GM19023 (cell line): ENCODE results near the gene SORCS2.

Experiments
- ATAC-seq: cut with Tn5 transposase; IDR thresholded peaks from one replicate; pipeline ENCODE4 v1.9.1; 2021; ENCODE audit warnings: mild to moderate bottlenecking, moderate library complexity; ENCODE audit not compliant: unreplicated experiment

SORCS2 gene

DNA sequence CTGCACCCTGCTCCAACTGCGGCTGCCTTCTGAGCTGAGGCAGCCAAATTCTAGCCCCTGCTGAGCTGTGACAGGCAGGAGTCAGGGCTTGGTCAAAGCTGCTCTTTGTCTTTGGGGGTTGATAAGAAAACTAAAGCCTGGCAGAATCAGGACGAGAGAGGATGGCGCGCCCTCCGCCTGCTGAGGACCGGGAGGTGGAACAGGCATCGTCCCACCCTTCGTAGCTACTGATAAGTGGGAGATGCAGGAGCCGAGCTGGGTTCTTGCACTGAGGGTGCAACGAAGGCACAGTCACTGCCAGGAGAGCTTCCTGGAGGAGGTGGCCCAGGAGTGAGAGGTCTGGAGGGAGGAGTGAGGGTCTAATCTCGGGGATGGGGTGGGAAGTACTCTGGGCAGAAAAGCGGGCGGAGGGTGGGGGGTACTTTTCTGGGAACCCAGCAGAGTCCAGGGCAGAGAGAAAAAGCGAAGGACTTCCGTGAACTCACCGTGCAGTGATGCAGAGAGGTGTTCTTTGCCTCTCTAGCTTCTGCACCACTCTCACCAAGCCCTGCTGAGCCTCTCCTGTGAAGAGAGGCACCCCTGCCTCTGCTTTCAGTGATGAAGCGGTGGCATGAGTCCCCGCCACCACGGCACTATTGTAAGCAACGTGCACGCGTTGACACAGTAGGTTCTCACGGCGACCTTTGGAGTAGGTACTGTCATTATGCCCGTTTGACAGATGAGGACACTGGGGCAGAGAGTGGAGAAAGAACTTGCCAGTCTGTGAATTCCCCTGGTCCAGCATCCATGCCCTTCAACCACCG is 107.8 kb downstream of the SORCS2 start:
- ATAC-seq = no peak

DNA sequence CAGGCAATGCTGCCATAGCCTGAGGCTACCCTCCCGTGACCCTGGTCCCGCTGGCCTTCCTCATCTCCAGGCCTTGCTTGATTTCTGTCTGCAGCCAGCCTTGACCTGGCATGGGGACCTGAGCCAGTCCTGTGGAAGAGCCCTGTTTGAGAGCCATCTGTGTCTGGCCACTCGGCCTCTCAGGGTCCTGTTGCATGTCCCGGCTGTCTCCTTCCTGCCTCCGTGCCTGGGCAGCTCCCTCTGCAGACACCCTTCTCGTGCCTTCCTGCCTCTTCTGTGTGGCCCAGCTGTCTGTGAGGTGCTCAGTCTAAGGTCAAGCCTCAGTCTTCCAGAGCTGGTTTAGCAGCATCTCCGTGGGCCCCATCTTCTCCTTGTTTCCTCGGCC is 108.4 kb downstream of the SORCS2 start:
- no peak for ATAC-seq

DNA sequence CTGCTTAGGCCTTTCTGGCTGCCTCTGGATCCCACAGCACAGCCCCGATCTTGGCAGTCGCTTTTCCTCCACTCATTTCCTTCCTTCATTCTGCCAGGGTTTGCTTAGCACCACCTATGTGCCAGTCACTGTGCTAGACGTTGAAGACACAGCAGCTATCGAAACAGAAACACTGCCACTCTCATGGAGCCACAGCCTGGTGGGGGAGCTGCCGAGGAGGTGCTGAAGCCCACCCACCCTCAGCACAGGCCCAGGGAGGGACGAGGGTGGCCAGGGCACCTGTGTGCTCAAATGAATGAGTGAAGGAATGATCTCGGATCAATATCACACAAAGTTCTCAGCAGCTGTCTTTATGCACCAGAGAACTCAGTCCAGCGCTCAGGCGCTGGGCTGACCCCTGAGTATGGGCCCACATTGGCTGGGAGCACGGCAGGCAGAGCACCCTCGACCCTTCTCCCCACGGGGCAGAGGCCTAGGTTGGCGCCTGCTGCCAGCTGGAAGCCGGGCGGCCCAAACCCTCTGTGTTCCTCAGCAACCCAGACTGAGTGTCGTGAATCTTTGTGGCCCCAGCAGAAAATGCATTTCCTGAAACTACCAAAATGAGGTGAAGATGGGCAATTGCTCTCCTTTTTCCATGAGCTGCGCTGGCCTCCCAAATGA is 108.9 kb downstream of the SORCS2 start:
- ATAC-seq = no peak

DNA sequence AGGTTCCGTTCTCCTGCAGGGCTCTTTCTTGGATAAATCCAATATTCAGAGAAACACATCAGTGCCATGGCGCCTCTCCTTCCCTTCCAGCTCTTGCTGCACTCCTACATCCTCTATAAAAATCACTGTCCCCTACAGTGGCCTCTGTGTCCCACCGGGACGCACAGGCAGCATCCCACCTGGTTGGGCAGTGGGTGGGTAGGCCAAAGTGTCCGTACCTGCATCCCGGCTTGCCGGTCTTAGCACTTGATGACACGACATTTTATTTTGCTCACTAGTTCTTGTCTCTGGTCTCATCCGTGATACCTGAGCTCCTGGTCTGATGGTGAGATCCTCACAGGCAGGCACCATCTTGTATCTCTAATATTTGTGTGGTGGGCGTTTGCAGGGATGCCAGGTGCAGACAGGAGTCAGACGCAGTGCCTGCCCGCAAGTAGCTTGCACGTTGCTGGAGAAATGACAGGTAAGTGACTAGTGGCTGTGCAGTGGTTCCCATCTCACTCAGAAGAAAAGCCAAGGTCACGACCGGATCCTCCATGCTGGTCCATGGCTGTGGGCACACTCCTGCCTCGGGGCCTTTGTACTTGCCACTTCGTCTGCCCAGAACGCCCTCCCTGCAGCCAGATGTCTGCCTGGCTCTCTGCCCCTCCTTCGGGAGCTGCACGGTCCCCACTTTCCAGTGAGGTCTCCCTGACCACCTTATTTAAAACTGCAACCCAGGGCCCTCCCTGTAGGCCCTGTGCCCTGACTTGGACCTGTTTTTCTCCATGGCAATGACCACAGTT is 109.7 kb downstream of the SORCS2 start:
- no peak for ATAC-seq

DNA sequence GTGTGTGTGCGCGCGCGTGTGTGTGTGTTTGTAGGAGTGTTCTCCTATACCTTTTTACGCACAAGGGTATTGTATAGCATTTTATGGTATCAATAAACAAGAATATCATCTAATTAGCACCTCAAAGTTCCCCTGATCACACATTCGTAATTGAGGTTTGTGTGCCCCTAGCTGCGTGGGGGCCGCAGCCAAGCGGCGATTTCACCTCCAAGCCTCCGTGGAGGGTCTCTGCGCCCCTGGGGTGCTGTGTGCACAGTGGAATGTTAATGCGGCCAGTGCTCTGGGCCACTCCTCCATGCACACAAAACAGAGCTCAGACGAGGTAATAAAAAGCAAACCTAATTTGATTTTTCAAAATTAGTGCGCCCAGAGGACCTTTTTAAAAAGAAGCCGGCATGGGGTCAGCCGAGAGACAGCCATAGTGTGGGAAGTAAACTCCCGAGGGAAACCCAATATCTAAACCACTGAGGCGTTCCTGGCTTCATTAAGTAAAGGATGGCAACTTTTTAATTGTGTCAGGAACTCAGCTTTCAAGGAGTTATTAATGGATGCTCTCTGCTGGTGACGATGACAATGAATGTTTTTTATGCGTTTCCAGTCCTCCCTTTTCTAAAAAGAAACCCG is 110.6 kb downstream of the SORCS2 start:
- ATAC-seq = no peak

DNA sequence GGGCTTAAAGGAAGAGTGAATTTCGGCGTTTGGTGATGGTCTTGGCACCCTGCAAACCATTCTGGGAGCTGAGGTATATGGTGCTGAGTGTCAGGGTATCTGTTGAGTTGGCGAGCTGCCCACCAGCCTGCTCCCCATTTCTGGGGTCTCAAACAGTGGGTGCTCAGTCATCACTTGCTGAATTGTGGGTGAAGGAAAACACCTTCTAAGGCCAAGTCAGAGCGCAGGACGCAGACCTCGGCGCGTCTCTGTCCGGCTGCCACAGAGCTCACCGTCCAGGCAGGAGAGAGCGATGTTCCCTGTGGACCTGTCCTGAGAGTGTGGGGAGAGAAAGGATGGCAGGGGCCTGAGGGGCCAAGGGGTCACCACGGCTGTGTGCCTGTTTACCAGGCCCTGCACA is 111.2 kb downstream of the SORCS2 start:
- ATAC-seq = no peak

DNA sequence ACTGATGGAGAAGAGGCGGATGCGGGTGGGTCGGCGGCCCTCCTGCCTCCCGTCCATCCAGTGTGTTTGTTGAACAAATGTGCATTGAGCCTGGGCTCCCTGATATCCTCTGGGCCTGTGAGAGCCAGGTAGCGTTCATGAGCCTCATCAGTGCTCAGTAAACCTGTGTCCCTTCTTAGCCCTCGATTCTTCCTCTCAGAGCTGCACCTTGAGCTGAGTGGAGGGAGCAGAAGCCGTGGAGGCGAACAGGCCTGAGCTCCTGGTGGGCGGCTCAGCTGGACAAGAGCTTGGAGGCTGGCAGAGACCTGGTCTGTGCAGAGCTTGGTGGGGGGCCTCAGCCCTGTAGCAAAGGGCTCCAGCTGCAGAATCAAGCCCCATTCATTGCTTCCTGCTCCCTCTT is 112.1 kb downstream of the SORCS2 start:
- ATAC-seq = no peak

DNA sequence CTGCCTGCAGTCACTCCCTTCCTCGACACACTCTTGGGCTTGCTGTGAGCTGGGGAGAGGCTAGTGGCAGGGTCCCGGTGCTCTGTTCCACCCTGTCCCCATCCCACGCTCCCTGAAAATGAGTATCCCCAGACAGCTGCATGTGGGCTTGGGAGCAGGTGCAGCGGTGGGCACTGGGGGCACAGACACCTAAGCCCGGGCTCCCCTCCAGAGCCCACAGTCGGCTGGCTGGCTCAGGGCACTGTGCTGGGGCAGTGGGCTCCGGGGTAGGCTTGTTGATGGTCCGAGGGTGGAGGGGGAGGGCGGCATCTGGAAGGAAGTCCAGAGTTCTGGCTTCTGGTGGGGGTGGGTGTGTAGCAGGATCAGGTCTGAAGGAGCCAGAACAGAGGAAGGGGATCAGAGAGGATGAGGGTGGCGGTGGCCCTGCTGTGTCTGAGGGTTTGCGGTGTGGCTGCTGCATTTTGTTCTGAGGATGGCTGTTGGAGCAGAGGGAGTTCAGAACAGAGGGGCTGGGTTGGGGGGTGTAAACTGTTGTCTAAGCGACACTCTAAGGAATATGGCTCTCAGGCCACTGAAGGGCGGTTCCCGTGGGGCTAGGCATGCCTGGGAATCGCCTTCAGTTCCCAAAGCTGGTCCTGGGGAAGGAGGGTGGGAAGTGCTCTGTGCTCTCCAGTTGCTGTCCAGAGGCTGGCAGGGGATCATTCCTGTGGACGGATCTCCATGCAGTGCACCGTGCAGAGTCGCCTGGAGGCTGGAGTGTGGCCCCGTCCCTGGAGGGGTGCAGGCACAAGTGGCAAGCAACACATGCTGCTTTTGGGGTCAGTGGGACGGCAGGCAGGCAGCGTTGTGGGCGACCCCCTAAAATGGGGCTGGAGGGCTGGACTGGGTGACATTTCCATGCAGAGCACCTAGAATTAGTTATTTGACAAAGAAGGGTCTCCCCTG is 114.0 kb downstream of the SORCS2 start:
- no peak for ATAC-seq

DNA sequence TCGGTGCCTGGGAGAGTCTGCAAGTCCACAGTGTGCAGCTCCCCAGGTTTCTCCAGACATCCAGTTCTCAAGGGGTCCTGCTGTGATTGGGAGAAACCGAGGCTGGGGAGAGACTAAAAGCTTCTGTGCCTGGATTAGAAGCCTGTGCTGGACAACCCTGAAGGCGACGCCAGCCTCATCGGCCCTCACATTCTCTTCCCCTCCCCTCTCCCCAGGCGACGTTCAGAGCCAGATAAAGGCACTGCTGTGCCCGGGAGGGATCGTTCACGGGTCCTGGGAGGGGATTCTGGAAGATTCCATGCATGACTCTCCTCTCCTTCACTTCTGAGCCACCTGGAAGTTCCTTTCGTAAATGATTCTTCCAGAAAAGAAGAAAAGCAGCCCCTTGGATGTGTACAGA is 114.6 kb downstream of the SORCS2 start:
- no peak for ATAC-seq

DNA sequence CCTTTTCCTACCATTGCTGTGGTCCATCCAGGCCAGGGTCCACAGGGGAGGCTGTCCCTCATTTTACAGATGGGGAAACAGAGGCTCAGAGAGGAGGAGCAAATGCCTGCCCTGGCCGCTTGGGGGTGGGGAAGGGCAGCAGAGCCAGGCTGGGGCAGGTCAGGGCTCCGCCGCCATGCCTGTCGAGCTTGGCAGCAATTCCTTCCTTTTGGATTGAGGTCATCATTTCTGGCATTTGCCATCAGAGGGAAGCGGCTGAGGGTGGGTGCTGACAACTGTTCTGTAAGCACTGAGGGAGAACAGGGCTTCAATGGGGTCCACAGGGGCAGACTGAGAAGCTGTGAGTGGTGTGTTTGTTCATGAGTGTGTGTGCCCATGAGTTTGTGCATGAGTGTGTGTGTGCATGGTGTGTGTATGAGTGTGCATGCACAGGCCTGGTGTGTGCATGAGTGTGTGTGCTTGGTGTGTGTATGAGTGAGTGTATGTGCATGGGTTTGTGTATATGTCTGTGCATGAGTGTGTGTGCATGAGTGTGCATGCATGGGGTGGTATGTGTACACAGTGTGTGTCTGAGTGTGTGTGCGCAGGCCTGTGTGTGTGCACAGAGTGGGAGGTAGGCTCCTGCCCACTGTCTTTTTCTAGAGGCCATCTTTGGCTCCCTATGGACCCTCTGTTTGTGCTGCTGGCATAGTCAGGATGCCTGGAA is 115.2 kb downstream of the SORCS2 start:
- ATAC-seq = no peak

DNA sequence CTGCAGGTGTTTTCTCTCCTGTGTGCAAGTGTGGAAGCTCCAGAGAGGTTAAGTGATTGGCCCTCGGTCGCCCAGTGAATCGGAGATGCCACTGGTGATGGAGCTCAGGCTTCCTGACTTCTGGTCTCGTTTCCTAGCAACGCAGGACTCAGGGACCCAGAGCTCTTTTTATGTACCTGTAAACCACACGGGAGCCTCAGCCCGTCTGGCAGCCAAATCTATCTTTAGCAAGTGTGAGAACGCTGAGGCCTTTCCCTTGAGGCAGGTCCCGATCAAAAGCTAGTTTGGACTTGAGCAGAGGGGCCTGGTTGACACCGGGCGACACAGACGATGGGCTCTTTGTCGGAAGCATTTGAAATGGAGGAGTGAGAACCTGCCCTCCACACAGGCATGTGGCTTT is 116.8 kb downstream of the SORCS2 start:
- ATAC-seq = no peak

DNA sequence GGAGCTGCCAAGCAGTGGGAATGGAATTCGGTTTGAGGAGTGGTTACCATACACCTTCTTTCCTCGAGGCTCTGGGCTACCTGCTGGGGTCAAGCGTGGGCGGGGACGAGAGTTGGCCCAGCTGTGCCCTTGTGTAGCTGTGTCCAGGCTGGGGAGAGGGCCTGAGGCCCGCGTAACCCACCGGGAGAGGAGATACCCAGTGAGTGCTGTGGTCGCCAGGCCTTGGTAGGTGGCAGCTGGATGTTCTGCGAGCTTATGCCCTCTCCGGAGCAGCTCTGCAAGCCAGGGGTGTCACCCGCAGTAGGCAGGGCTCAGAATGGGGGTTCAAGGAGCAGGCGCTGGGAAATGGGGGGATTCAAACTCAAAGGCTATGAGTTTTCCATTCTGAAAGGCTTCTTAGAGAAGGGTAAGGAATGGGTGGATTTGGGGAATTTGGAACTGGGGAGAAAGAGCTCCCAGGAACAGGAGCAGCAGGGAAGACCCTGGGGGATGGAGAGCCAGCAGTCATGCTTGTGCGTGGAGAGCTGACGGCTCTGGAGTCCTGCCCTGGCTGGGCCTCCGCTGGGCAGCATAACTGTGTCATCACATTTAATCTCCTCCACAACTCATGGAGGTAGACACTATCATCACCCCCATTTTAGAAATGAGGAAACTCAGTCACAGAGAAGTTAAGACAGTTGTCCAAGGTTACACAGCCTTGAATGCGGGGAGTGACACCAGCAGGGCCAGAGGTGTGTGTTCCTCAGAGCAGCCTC is 117.5 kb downstream of the SORCS2 start:
- no peak for ATAC-seq

DNA sequence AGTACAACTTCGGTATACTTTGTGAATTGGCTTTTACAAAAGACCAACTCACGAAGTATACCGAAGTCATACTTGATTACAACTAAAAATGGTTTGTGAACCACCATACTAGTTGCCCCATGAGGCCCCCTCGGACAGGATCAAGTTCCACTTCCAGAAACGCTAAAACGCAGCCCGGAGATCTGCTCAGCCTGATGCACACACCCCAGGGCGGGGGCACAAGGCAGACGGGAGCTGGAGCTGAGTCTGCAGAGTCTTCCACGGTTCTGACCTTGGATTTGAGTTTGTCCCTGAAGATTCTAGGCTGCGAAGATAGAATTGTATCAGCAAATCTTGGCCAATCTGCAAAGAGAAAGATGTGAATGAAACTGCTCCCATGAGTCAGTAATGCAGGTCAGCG is 118.1 kb downstream of the SORCS2 start:
- no peak for ATAC-seq

DNA sequence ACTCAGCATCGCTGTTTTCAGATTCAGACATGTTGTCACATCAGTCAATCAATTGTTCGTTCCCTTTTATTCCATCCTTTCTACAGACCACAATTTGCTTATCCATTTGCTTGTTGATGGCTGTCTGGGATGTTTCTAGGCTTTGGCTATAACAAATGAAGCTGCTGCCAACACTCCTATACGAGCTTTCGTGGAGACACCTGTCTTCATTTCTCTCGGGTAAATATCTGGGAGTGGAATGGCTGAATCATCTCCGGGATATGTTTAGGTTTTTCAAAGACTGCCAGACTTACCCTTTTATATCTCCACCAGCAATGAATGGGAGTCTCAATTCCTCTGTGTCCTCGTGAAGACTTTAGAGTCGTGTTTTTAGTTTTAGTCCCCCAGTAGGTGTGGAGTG is 118.9 kb downstream of the SORCS2 start:
- no peak for ATAC-seq

DNA sequence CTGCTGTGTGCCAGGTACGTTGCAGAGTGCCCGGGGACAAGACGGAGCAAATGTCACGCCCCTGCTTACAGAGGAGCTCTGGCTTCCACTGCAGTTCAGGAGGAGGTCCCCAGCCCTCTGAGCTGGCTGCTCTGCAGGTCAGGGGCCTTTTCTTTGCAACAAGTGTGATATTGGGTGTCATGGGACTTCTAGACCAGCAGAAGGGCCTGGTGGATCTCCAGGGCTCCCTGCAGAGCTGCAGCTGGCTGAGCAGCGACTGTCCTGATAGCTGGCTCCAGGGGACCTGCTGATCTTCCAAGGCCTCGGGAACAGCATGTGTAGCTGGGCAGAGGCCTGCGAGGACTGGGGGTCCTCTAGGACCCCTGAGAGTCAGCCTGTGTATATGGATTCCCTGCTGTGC is 120.4 kb downstream of the SORCS2 start:
- ATAC-seq = no peak

DNA sequence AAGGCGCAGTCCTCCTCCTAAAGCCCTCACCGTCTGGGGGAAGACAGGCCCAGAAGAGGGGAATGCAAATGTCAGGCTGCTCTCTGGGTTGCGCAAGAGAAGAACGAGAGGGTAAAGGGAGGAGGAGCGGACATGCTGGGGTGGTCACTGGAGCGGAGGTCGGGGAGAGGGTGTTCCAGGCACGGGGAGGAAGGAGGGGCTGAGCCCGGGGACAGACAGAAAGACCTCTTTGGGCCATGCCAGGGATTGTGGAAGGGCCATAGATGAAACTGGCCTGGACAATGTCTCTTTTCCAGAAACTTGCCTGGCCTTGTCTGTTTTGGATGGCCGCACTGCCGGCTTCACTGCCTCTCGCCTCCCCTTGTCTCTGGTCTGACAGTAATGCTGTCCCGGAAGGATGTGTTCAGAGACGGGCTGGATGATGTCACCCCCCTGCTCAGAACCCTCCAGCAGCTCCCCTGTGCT is 121.0 kb downstream of the SORCS2 start:
- no peak for ATAC-seq

DNA sequence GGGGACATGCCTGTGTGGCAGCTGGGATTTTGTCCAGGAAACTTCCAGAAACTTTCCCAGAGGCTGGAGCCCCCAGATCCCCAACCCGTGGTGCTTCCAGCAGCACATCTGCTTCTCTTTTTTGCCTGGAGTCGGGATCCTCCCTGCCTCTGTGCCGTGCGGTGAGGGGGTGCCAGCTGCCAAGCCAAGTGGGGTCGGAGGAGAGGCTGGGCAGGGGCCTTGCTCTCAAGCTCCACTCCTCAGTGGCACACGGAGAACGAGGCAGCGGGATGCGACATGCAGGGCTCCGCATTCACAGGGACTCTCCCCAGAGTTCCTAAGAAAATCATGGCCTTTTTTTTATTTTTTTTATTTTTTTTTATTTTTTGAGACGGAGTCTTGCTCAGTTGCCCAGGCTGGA is 121.7 kb downstream of the SORCS2 start:
- no peak for ATAC-seq

DNA sequence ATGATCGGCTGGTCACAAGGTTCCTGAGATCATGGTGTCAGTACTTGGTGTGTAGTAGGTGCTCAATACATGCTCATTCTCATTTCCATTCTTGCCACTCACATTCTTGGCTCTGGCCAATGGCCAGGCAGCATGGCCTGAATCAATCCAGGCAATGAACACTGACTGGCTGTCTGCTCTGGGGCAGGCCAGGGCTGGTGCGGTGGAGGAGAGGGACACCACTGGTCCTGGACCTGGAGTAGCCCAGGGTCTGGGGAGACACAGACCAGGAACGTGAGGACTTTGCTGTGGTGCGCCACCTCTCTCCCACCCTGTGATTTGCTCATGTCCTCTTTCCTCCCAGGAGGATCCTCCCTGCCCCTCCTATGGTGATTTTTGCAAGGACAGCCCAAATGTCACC is 122.9 kb downstream of the SORCS2 start:
- ATAC-seq = no peak

DNA sequence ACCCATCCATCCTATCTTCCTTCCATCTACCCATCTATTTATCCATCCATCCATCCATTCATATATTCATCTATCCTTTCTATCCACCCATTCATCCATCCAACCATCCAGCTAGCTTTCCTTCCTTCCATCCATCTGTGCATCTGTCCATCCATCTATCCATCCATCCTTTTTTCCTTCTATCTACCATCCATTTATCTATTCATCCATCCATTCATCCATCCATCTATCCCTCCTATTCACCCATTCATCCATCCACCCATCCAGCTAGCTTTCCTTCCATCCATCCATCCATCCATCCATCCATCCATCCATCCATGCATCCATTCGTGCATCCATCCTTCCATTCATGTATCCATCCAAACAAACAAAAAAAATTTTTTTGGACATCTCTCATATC is 123.6 kb downstream of the SORCS2 start:
- ATAC-seq = no peak
